Fibroblast of skin of abdomen (primary cell): Measurements from ENCODE around the gene OTOS. TPM values are rescaled to one million over a fixed set of nuclear protein-coding genes. Genes with fewer than 3 reads are reported as not detected.

Source experiments
- DNase-seq: peaks from one replicate; pipeline ENCODE4 v3.0.0-alpha.2; 2013
- polyA plus RNA-seq, 2 experiments: library from polyadenylated mRNA; unstranded; fragments of 120-200 nt; gene quantifications; one replicate each; pipeline ENCODE4 v1.2.1, GENCODE V29; 2013; ENCODE audit not compliant: insufficient read length in 2 of 2

Gene OTOS
- not detected for polyA plus RNA-seq (2013, experiment 1 of 2; ENCODE audit: insufficient read length)
- not detected for polyA plus RNA-seq (2013, experiment 2 of 2; ENCODE audit: insufficient read length)

GRCh38 chr2:240140511-240140910 lies at the start of gene OTOS:
Gene OTOS, minus strand, starts transcription at chr2:240140658. Its CDS starts 332 bp downstream, at chr2:240140326.
- no peak for DNase-seq

GRCh38 chr2:240189686-240190085 lies 49.2 kb upstream of the OTOS start:
- DNase-seq, result no peak

- no peak for DNase-seq
Observed at GRCh38 chr2:240187989-240188590, 47.6 kb upstream of the OTOS start.

- DNase-seq, result no peak
Observed at GRCh38 chr2:240186191-240186725, 45.8 kb upstream of the OTOS start.

GRCh38 chr2:240184656-240185055 lies 44.2 kb upstream of the OTOS start:
- DNase-seq, result no peak

- DNase-seq, result no peak
Observed at GRCh38 chr2:240183875-240184590, 43.6 kb upstream of the OTOS start.

GRCh38 chr2:240183006-240183874 lies 42.8 kb upstream of the OTOS start:
- no peak for DNase-seq

- no peak for DNase-seq
Observed at GRCh38 chr2:240182476-240182875, 42.0 kb upstream of the OTOS start.

GRCh38 chr2:240182001-240182400 lies 41.5 kb upstream of the OTOS start:
- no peak for DNase-seq

GRCh38 chr2:240179941-240180666 lies 39.6 kb upstream of the OTOS start:
- DNase-seq, result no peak

- no peak for DNase-seq
Observed at GRCh38 chr2:240179186-240179815, 38.8 kb upstream of the OTOS start.

- no peak for DNase-seq
Observed at GRCh38 chr2:240178564-240178963, 38.1 kb upstream of the OTOS start.

- DNase-seq, result no peak
Observed at GRCh38 chr2:240174496-240174895, 34.0 kb upstream of the OTOS start.

GRCh38 chr2:240172071-240172895 lies 31.8 kb upstream of the OTOS start:
- no peak for DNase-seq

- no peak for DNase-seq
Observed at GRCh38 chr2:240170883-240171282, 30.4 kb upstream of the OTOS start.

GRCh38 chr2:240170354-240170735 lies 29.9 kb upstream of the OTOS start:
- DNase-seq, result no peak

GRCh38 chr2:240169486-240170353 lies 29.3 kb upstream of the OTOS start:
- DNase-seq, result no peak

- DNase-seq, result no peak
Observed at GRCh38 chr2:240168546-240169361, 28.3 kb upstream of the OTOS start.

GRCh38 chr2:240168041-240168440 lies 27.6 kb upstream of the OTOS start:
- no peak for DNase-seq
